Dedifferentiated amniotic fluid mesenchymal stem cell (primary cell): Measurements from ENCODE around the gene TBC1D10B.
A peak's percentile ranks its signal among the peaks of the same experiment; 100 is the strongest.

Experiments used
- DNase-seq: peaks from one replicate; pipeline ENCODE4 v3.0.0-alpha.2; 2016; ENCODE audit errors: extremely low spot score

Gene TBC1D10B

GRCh38 chr16:30370456-30371247 lies at the start of gene TBC1D10B:
Gene TBC1D10B, minus strand, starts transcription at chr16:30370494. Its CDS starts 311 bp downstream, at chr16:30370183.
- peak; percentile 100 for DNase-seq

GRCh38 chr16:30418350-30419181 lies 48.3 kb upstream of the TBC1D10B start:
- DNase-seq, result no peak

GRCh38 chr16:30417529-30418349 lies 47.4 kb upstream of the TBC1D10B start:
- DNase-seq, result peak; percentile 56

- DNase-seq, result no peak
These were observed 46.6 kb upstream of the TBC1D10B start for GRCh38 chr16:30416624-30417528.

- DNase-seq, result no peak
These were observed 45.8 kb upstream of the TBC1D10B start for GRCh38 chr16:30416047-30416603.

- no peak for DNase-seq
These were observed 43.9 kb upstream of the TBC1D10B start for GRCh38 chr16:30414159-30414558.

- no peak for DNase-seq
These were observed 43.0 kb upstream of the TBC1D10B start for GRCh38 chr16:30413112-30413806.

GRCh38 chr16:30409125-30410060 lies 39.1 kb upstream of the TBC1D10B start:
- DNase-seq, result peak; percentile 80

GRCh38 chr16:30407804-30408534 lies 37.7 kb upstream of the TBC1D10B start:
- peak; percentile 38 for DNase-seq

- DNase-seq, result peak; percentile 85
These were observed 37.0 kb upstream of the TBC1D10B start, which contains the start of gene ZNF771 for GRCh38 chr16:30407102-30407803. Gene ZNF771, plus strand, starts transcription at chr16:30407606. Its CDS starts 448 bp downstream, at chr16:30408054.

GRCh38 chr16:30406795-30407101 lies 36.5 kb upstream of the TBC1D10B start:
- DNase-seq, result no peak

GRCh38 chr16:30401768-30402425 lies 31.6 kb upstream of the TBC1D10B start:
- DNase-seq, result no peak

- DNase-seq, result no peak
These were observed 29.3 kb upstream of the TBC1D10B start for GRCh38 chr16:30399435-30400186.

- DNase-seq, result no peak
These were observed 28.6 kb upstream of the TBC1D10B start for GRCh38 chr16:30398661-30399434.
